PC-9 (cell line): ENCODE measurements around the gene CNOT1. TPM values are rescaled to one million over a fixed set of nuclear protein-coding genes. Genes with fewer than 3 reads are reported as not detected.

Experiments
- BruUV-seq: library from RNA; stranded (reverse); fragments of 400-500 nt; replicated peaks from 2 replicates; lab custom pipeline; 2021; lab: Mats Ljungman, UMichigan
- CTCF ChIA-PET: fragments of 300-600 bp; sonication (Branson Sonifier 250); formaldehyde crosslinking; loops from one replicate; lab custom pipeline; 2022; ENCODE audit warnings: antibody characterized with exemption; lab: Charles Lee
- POLR2A ChIA-PET: fragments of 300-600 bp; sonication (Branson Sonifier 250); formaldehyde crosslinking; loops from one replicate; lab custom pipeline; 2022; ENCODE audit warnings: antibody characterized with exemption; ENCODE audit not compliant: unreplicated experiment; lab: Charles Lee
- DNase-seq, 2 experiments: peaks; one replicate each; pipeline versions ENCODE4 v3.0.0 to v3.0.0-alpha.2; 2015 to 2022; ENCODE audit warnings: mixed read lengths in 1 of 2
- H2AFZ ChIP-seq: fragments of 200-600 bp; sonication (generic); 2 replicates; pipeline ENCODE4 v1.8.1; 2017; ENCODE audit warnings: antibody characterized with exemption
- H3F3A ChIP-seq: fragments of 200-600 bp; sonication (generic); 2 replicates; pipeline ENCODE4 v1.8.1; 2017; ENCODE audit warnings: antibody characterized with exemption, mild to moderate bottlenecking, low read depth; ENCODE audit not compliant: insufficient read depth
- H3K27ac ChIP-seq: fragments of 200-600 bp; sonication (generic); 2 replicates; pipeline ENCODE4 v1.6.1; 2016; ENCODE audit warnings: mixed run types
- H3K27me3 ChIP-seq: fragments of 200-600 bp; sonication (generic); 2 replicates; pipeline ENCODE4 v1.6.1; 2016; ENCODE audit warnings: low read depth, mixed run types; ENCODE audit not compliant: insufficient read depth
- H3K36me3 ChIP-seq: fragments of 200-600 bp; sonication (generic); 2 replicates; pipeline ENCODE4 v1.6.1; 2016; ENCODE audit warnings: low read depth, mixed run types
- H3K4me1 ChIP-seq: fragments of 200-600 bp; sonication (generic); replicated peaks from 2 replicates; pipeline ENCODE4 v1.6.1; 2016; ENCODE audit warnings: mixed run types; ENCODE audit not compliant: insufficient read depth
- H3K4me2 ChIP-seq: fragments of 200-600 bp; sonication (generic); 2 replicates; pipeline ENCODE4 v1.6.1; 2017; ENCODE audit warnings: mixed run types
- H3K4me3 ChIP-seq: fragments of 200-600 bp; sonication (generic); 2 replicates; pipeline ENCODE4 v1.6.1; 2016; ENCODE audit warnings: mixed run types
- H3K79me2 ChIP-seq: fragments of 200-600 bp; sonication (generic); 2 replicates; pipeline ENCODE4 v1.6.1; 2017; ENCODE audit warnings: low read depth, mixed run types
- H3K9me2 ChIP-seq: fragments of 200-600 bp; sonication (generic); 2 replicates; pipeline ENCODE4 v1.8.1; 2017; ENCODE audit warnings: mild to moderate bottlenecking; ENCODE audit not compliant: insufficient read depth
- H3K9me3 ChIP-seq: fragments of 200-600 bp; sonication (generic); 2 replicates; pipeline ENCODE4 v1.8.1; 2016; ENCODE audit warnings: low read depth; ENCODE audit not compliant: insufficient read depth
- H4K20me1 ChIP-seq: fragments of 200-600 bp; sonication (generic); 2 replicates; pipeline ENCODE4 v1.8.1; 2017; ENCODE audit not compliant: insufficient read depth
- EZH2 ChIP-seq: fragments of 200-600 bp; sonication (generic); IDR thresholded peaks from 2 replicates; pipeline ENCODE4 v1.8.0; 2017; ENCODE audit warnings: antibody characterized with exemption, low read depth
- intact Hi-C: fragments of 100-400 bp; cut with micrococcal nuclease; formaldehyde crosslinking; loops from one replicate; pipeline ENCODE4 v1.10.0; 2022; ENCODE audit not compliant: unreplicated experiment
- total RNA-seq: library from RNA; stranded (reverse); gene quantifications from 2 replicates; pipeline ENCODE4 v1.2.3, GENCODE V29; 2021
- TF ChIP-seq, protein P1 (sequence below): fragments of 200-600 bp; sonication (generic); conservative IDR thresholded peaks from 2 replicates; pipeline ENCODE4 v1.6.1; 2017; ENCODE audit warnings: mixed run types, antibody characterized with exemption, mild to moderate bottlenecking, moderate library complexity

CNOT1 gene
- total RNA-seq, 1 experiment from 2014 or later, result 233 TPM

DNA sequence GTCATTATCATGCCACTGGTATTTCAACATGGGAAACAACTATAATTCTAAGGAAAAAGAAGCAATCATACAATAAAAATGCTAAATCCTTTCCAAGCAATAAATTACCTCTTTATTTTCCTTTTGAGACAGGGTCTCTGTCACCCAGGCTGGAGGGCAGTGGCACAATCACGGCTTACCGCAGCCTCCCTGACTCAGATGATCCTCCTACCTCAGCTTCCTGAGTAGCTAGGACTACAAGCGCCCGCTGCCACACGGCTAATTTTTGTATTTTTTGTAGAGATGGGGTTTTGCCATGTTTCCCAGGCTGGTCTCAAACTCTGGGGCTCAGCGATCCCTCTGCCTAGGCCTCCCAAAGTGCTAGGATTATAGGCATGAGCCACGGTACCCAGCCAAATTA, 24.1 kb downstream of the CNOT1 start:
- intact Hi-C loops, result no loop called here
- H3F3A ChIP-seq, result peaks cover 36% of the 10 kb centered on the region
- H3K4me3 ChIP-seq, result no peak overlapping the region
- no peak for DNase-seq
- ChIA-PET POLR2A (no interaction called here), CTCF (no interaction called here)
- H4K20me1 ChIP-seq, result peaks cover 92% of the 10 kb centered on the region
- no peak overlapping the region for H3K27ac ChIP-seq
- H3K36me3 ChIP-seq, result no peaks in the 10 kb centered on the region; the same call in 1 of the 2 replicates
- no peak overlapping the region for H2AFZ ChIP-seq
- TF ChIP-seq, protein P1, sequence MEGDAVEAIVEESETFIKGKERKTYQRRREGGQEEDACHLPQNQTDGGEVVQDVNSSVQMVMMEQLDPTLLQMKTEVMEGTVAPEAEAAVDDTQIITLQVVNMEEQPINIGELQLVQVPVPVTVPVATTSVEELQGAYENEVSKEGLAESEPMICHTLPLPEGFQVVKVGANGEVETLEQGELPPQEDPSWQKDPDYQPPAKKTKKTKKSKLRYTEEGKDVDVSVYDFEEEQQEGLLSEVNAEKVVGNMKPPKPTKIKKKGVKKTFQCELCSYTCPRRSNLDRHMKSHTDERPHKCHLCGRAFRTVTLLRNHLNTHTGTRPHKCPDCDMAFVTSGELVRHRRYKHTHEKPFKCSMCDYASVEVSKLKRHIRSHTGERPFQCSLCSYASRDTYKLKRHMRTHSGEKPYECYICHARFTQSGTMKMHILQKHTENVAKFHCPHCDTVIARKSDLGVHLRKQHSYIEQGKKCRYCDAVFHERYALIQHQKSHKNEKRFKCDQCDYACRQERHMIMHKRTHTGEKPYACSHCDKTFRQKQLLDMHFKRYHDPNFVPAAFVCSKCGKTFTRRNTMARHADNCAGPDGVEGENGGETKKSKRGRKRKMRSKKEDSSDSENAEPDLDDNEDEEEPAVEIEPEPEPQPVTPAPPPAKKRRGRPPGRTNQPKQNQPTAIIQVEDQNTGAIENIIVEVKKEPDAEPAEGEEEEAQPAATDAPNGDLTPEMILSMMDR, result no peak
- no peak for TF ChIP-seq EZH2
- peaks cover 95% of the 10 kb centered on the region for H3K79me2 ChIP-seq
- no peaks in the 10 kb centered on the region for H3K9me2 ChIP-seq
- H3K9me3 ChIP-seq, result no peaks in the 10 kb centered on the region
- H3K4me2 ChIP-seq, result no peak overlapping the region
- no peaks in the 10 kb centered on the region for H3K4me1 ChIP-seq
- BruUV-seq, result no TSS peak
- no peaks in the 10 kb centered on the region for H3K27me3 ChIP-seq

DNA sequence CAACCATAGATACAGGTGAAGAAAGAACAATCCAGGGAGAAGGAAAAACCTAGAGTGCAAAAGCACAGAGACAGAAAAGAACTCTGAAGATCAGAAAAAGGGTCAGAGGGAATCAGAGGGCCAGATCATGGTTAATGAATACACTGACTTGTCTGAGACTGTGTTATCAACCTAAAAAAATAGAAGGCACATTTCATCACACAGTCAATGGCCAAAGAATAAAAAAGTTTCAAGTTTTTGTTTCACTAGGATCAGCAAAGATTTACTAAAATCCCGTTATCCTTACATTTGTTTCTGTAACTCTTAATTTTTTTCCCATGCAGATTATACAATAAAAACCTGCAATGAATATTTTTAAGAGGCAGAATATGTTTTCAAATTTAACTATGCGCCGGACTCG, 38.5 kb downstream of the CNOT1 start:
- no peak overlapping the region for H2AFZ ChIP-seq
- intact Hi-C loops, result no loop called here
- peaks cover 20% of the 10 kb centered on the region for H3K36me3 ChIP-seq
- H3F3A ChIP-seq, result peaks cover 63% of the 10 kb centered on the region
- H3K4me1 ChIP-seq, result no peaks in the 10 kb centered on the region
- no peak overlapping the region for H3K4me2 ChIP-seq
- H3K9me2 ChIP-seq, result no peaks in the 10 kb centered on the region
- ChIA-PET POLR2A (no interaction called here), CTCF (no interaction called here)
- peaks cover 54% of the 10 kb centered on the region for H4K20me1 ChIP-seq
- no peak overlapping the region for H3K27ac ChIP-seq
- no peaks in the 10 kb centered on the region for H3K9me3 ChIP-seq
- no peaks in the 10 kb centered on the region for H3K27me3 ChIP-seq
- peaks cover 32% of the 10 kb centered on the region for H3K79me2 ChIP-seq
- no peak overlapping the region for H3K4me3 ChIP-seq
- TF ChIP-seq, protein P1, result no peak
- TF ChIP-seq EZH2, result no peak
- no TSS peak for BruUV-seq
- no peak for DNase-seq

DNA sequence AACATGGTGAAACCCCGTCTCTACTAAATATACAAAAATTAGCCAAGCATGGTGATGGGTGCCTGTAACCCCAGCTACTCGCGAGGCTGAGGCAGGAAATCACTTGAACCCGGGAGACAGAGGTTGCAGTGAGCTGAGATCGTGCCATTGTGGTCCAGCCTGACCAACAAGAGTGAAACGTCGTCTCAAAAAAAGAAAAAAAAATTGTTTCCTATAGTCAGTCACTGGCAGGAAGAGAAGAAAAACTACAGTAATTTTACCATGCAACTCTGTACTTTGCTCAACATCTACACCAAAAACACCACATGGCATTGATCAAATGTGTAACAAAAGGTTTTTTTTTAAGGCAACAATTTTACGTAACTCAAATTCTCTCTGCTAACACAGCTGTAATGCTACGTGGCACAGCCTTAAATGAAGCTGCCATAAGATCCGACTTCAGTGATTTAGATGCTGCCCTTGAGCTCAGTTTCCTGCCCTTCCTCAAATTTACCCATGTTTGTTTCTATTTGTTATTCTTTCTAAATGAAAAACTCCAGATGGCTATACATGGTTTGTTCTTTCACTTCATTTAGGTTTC, 40.2 kb downstream of the CNOT1 start:
- no peaks in the 10 kb centered on the region for H3K9me3 ChIP-seq
- intact Hi-C loops, result no loop called here
- no TSS peak for BruUV-seq
- TF ChIP-seq, protein P1, result no peak
- no peak for TF ChIP-seq EZH2
- peaks cover 36% of the 10 kb centered on the region for H3K79me2 ChIP-seq
- no peaks in the 10 kb centered on the region for H3K27me3 ChIP-seq
- no peaks in the 10 kb centered on the region for H3K9me2 ChIP-seq
- peaks cover 75% of the 10 kb centered on the region for H3F3A ChIP-seq
- H3K4me2 ChIP-seq, result no peak overlapping the region
- H3K36me3 ChIP-seq, result peaks cover 30% of the 10 kb centered on the region
- H3K27ac ChIP-seq, result no peak overlapping the region
- H3K4me3 ChIP-seq, result no peak overlapping the region
- DNase-seq, result no peak
- H4K20me1 ChIP-seq, result peaks cover 56% of the 10 kb centered on the region
- no peaks in the 10 kb centered on the region for H3K4me1 ChIP-seq
- no peak overlapping the region for H2AFZ ChIP-seq
- ChIA-PET CTCF (no interaction called here), POLR2A (no interaction called here)
